AG20443 (cell line): Measurements from ENCODE around the gene TBX1.

Source experiments
- DNase-seq: peaks from one replicate; pipeline ENCODE4 v3.0.0; 2012; ENCODE audit warnings: low spot score, mixed read lengths

Gene TBX1

DNA sequence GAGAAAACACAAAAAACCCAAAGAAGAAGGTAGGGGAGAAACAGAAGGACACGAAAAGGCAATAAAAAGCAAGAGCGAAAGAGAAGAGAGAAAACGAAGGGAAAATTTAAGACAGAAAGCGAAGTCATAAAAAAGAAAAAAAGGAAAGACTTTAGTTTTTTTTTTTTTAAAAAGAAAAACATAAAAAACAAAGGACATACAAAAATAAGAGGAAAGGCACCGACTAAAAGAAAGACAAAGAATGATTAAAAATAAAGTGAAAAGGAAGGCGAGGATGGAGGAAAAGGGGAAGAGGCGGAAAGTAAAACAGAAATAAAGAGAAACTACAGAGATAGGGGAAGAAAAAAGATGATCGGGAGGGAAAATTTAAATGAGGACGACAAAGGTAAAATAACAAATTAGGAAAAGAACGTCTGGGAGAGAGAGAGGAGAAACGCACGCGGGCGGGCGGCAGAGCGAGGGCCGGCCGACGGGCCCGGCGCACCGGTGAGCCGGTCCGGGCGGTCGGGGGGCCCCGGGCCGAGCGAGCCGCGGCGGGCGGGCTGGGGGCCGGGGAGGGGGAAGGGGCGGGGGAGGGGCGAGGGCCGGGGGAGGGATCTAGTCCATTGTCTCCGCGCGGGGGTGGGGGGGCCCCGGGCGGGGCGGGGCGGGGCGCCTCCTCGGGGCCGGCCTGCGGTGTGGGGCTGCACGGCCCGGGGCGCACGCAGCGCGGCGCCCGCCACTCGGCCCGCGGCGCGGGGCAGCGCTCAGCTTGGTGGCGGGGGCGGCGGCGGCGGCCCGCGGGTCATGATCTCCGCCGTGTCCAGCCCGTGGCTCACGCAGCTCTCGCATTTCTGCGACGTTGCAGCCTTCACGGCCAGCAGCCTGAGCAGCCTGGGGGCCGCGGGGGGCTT, at the start of gene TBX1:
Gene TBX1, plus strand, starts transcription at position 721 of the 893 bp plus-strand sequence. Its CDS starts 66 bp downstream, at position 787.
- peak; percentile 58 for DNase-seq

DNA sequence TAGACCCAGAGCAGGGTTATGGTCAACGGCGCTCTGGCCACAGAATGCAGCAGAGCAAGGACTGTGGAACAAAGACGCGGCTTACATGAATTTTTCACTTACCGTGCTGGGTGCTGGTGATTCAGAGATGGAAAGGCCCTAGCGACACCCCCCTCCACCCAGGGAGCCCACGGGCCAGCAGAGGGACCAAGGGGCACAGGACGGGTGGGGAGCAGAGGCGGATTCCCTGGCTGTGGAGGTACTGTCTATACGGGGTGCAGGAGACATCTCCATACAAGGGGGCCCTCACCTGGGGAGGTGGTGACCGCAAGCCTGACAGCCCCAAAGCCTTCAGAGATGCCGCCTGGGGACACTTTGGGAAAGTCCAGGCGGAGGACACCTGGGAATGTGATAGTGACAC, 47.3 kb upstream of the TBX1 start:
- no peak for DNase-seq

DNA sequence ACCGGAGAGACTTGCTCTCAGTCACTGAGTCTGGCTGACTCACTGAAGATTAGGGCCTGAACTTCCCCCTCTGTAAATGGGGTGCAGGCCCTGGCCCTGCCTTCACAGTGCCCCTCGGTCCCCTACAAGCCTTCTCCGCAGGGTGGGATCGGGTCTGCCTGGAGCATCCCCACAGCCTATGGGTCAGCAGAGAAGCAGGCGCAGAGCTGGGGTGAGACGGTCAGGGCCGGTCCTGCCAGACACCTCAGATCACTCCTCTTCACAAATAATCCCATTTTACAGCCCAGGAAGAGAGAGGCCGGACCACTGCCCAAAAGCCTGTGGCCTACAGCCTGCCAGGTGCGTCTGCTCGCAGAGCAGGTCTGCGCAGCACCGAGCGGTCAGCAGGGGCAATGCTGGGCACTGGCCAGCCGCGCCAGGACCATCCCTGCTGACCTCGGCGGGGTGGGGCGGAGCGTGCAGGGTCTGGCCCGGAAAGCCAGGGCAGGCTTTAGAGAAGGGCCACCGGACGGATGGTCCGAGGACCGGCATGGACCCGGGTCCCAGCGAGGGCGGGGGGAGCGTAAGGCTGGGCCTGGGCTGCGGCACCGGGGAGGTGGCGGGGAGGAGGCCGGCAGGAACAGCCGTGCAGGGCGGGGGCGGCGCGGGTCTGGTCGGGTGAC, 46.8 kb upstream of the TBX1 start:
- DNase-seq = peak; percentile 47

DNA sequence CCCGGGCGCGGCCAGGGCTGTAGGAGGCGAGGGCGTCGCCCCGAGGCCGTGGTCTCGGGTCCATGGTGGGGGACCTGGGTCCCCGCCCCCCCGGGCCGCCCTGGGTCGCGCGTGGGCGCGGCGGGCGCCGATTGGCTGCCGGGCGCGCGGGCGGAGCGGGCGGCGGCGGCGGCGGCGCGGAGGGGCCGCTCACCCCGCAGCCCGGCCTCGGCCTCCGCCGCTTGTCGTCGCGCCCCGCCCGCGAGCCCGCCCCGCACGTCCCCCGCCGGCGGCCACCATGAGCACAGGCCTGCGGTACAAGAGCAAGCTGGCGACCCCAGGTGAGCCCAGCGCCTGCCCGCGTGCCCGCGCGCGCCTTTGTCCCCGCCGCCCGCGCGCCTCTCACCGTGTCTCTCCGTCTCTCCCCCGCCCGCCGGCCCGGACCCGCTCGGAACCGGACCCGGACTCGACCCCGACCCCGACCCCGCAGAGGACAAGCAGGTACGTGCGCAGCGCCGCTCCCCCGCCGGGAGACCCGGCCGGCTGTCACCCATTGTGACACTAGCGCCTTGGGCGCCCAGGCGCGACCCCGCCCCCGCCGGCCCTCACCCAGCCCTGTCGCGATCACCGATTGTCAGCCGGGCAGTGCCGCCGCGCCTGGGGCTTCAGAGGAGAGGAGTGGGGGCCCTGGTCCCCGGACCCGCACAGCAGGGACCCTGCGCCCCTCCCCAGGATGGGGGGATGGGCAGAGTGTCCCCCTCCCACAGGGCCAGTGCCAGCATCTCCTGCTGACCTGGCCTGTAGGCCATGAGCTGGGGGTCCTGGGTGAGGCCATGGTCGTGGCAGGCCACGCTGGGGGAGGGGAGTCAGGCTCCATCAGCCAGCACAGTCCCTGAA, 46.0 kb upstream of the TBX1 start, which contains the start of gene SEPTIN5:
Gene SEPTIN5, plus strand, starts transcription at position 192 of the 876 bp plus-strand sequence. Its CDS starts 86 bp downstream, at position 278.
- peak; percentile 58 for DNase-seq

DNA sequence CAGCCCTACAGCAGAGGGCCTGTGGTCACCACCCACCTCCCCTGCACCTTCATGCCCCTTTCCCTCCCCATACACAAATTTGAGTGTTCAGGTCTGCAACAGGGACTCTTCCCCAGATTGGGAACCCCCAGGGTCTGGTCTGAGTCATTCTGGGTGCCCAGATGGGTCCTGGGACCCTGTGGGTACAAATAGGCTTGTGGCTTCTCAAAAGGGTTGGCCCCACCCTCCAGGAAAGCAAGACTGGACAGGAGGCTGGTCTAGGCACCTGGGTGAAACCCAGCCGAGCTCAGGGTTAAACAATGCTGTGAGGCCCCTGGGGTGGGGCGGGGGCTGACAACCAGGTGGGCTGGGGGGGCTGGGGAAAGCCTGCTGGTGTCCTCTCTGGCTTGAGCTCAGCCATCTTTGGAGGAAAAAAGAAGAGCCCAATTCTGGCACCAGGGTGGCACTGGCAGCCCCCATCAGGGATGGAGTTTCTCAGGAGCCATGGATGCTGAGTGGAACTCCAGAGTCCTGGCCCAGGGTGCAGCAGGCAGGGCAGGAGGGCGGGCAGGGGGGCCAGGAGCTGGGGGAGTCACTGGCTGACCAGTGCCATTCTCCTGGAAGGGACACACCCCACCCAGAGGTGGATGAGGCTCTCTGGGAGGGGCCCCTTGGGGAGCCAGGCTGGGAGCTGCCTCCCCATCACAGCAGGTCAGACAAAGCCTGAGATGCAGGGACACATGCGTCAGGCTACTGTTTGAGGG, 45.2 kb upstream of the TBX1 start:
- DNase-seq = no peak

DNA sequence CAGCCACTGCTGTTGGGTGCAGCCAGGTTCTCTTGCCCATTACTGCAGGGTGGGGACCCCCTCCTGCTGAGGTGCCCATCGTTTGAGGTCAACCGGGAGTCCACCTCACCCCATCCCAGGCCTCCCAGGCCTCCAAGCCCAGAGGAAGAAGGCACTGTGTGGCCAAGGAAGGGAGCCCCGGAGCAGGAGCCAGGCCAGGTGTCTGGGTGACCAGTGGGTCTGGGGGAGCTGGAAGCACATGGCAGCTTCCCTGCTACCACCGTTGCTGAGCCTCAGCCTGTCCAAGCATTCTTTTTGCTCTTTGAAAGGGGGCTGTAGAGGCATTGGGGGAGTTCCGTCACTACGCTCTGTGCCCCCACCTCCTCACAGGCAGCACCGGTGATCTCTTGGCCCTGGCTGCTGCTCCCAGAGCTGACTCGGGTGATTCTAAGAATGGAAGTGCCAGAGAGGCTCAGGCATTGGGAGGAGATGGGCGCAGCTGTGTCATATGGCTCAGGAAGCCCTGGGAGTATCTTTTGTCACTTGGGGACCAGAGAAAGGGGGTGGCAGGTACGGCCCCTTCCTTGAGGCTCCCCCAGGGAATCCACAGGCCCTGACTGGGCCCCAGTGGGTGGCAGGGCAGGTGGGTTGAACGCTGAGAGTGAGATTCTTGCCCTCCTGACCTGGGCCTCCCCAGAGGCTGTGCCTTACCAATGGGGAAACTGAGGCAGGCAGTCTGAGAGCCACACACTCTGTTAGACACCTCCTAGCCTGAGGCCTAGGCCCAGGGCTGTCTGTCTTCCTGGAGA, 44.3 kb upstream of the TBX1 start:
- no peak for DNase-seq

DNA sequence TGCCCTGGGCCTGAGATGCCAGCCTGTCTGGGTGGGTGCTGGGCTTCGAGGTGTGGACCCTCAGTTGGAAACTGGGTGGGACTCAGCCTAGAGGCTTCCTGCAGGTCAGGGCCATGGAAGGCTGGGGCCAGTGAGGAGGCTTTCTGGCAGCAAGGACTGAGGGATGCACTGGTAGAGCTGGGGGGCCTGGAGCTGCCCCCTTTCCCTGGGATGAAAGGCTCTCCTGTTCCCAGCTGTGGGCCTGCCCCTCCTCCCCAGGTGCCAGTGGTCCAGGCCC, 43.8 kb upstream of the TBX1 start:
- no peak for DNase-seq

DNA sequence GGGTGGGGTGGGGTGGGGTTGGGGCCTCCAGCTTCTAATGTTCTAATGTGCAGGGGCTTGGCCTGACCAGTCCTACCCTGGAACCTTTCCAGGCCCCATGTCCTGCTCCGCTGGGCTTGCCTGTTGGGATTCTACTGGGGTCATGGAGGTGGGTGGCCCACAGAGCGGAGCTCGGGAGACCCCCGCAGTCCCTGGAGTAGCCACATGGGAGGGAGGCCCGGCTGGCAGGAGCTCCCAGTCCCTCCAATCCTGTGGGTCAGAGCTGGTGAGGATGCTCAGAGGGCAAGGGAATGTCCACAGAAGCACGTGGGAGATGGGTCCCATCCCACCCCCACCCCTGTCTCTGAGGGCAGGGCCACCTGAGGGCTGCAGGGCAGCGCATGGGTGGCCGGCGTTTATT, 43.4 kb upstream of the TBX1 start:
- no peak for DNase-seq

DNA sequence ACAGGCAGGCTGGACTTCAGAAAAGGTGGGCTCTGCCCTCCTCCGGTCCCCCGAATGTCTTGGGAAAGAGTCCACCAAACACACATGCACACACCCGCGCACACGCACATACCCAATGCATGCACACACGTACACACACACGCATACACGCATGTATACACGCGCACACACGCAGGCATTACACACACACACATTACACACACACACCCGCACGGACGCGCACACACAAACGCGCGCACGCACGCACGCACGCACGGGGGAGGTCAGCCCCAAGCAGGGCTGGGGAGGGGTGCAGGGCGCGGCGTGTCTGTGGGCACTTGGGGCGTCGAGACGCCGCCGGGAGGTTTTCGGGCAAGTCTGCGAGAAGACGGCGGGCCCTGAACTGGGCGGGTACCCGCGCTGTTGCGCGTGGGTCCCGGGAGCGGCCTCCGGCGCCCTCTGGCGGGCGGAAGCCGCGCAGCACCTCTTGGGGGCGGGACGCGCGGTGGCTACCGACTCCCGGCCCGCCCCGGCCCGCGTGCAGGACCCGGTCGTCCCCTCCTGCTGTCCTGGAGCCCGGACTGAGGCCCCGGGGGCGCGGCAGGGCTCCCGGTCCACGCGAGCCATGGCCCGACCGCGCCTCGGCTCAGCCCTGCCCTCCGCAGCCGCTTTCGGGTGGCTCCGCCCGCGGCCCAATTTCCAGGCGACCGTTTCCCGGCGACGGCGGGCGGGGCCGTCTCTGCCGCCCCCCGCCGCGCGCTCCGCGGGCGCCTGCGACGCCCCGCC, 42.7 kb upstream of the TBX1 start:
- DNase-seq = peak; percentile 97

DNA sequence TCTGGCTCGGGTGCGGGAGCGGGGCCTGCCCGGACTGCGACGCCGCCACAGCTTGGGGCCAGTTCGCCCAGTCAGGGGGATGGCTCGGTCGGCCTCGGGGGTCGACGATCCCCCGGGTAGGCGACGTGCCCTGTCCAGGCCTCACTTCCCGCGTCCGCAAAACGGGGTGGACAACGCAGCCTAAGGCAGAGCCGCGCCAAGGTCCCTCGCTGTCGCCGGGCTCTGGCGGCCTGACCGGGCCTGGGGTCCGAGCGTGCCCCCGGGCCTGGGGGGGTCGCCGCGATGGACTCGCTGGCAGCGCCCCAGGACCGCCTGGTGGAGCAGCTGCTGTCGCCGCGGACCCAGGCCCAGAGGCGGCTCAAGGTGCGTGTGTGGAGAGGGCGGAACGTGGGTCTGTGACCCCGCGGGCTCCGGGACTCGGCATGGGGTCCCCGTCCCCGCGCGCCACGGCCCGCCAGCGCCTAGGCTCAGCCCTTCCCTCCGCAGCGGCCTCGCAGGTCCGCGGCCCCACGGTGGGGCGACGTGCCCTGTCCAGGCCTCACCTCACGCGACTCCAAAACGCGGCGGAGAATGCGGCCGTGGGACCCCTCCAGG, 42.0 kb upstream of the TBX1 start:
- DNase-seq = no peak

DNA sequence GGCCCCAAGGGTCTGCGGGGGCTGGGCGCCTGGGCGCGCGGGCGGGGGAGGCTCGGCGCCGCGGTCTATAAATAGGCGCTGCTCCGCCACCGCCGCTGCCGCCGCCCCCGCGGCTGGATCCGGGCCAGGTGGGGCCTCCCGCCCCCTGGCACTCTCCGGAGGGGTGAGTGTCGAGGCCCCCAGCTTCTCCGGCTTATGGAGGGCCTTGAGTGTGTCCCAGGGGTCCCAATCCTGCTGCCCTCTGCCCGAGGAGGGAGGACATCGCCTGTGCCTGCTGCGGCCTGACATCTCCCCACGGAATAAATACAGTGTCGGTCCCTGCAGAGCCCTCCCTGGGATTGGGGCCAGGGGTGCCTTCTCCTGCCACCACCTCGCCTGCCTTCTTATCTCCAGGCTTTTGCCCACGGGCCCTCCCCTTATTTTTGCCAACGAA, 41.5 kb upstream of the TBX1 start:
- no peak for DNase-seq

DNA sequence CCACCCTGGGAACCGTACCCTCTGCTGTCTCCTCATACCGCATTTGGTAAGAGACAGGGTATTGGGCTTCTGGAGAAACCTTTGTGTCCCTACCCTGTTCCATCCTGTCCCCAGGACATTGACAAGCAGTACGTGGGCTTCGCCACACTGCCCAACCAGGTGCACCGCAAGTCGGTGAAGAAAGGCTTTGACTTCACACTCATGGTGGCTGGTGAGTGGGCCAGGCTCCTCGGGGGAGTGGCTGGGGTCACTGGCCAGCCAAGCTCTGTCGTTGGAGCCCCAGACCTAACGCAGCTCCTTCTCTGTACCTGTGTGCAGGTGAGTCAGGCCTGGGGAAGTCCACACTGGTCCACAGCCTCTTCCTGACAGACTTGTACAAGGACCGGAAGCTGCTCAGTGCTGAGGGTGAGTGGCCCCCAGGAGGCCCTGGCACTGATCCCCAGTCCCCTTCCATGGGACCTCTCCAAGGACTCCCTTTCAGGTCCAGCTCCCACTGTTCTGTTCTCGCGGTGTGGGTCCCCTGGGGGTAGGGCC, 41.0 kb upstream of the TBX1 start:
- no peak for DNase-seq

DNA sequence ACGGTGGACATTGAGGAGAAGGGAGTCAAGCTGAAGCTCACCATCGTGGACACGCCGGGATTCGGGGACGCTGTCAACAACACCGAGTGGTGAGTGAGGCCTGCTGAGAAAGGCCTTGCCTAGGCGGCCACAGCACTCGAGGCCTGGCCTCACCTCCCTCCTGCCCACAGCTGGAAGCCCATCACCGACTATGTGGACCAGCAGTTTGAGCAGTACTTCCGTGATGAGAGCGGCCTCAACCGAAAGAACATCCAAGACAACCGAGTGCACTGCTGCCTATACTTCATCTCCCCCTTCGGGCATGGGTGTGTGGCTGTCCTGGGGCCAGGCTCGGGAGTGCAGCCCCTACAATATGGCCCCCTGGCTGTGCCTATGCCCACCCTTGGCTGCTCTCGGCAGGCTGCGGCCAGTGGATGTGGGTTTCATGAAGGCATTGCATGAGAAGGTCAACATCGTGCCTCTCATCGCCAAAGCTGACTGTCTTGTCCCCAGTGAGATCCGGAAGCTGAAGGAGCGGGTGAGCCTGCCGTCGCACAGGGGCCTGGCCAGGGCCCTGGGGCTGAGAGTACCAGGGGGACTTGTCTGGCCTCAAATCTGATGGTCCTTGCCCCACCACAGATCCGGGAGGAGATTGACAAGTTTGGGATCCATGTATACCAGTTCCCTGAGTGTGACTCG, 40.3 kb upstream of the TBX1 start:
- no peak for DNase-seq

DNA sequence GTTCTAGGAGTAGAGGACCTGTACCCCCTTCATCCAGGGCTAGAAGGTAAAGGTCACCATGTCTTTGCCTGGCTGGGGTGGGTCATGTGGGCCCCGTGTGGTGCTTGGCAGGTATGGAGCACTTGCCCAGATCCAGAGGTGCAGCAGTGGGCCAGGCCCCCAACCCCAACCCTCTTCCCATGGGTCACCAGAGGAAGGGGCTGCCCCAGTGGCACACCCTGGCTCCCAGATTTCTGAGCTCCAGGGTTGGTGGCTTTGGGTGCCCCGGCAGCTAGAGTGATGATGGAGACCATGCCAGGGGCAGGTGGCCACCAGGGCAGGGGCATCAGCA, 39.6 kb upstream of the TBX1 start:
- no peak for DNase-seq

DNA sequence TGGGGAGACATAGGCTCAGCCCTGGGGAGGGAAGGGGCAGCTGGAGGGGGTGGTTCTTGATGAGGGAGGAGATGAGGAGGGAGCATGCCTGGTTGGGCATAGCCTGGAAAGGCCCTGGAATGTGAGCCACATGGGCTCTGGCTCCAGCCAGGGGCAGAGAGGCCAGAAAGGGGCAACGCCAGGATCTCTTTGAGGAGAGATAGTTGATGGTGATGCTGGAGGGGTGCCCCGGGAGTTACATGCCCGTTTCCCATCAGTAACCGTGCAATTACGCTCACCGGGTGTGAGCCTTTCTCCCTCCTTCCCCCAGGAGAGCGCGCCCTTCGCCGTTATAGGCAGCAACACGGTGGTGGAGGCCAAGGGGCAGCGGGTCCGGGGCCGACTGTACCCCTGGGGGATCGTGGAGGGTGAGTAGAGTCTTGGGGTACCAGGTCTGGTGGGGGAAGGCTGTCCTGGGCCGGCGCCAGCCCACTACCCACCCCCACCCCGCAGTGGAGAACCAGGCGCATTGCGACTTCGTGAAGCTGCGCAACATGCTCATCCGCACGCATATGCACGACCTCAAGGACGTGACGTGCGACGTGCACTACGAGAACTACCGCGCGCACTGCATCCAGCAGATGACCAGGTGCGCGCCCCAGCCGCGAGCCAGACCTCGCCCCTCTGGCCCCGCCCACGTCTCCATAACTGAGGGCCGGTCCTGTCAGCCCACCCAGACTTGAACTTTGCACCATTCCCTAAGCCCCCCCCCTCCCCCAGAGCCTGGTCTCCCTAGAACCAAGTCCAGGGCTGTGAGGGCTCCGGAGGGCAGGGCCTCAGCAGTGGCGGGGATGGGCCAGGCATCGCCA, 39.0 kb upstream of the TBX1 start:
- no peak for DNase-seq

DNA sequence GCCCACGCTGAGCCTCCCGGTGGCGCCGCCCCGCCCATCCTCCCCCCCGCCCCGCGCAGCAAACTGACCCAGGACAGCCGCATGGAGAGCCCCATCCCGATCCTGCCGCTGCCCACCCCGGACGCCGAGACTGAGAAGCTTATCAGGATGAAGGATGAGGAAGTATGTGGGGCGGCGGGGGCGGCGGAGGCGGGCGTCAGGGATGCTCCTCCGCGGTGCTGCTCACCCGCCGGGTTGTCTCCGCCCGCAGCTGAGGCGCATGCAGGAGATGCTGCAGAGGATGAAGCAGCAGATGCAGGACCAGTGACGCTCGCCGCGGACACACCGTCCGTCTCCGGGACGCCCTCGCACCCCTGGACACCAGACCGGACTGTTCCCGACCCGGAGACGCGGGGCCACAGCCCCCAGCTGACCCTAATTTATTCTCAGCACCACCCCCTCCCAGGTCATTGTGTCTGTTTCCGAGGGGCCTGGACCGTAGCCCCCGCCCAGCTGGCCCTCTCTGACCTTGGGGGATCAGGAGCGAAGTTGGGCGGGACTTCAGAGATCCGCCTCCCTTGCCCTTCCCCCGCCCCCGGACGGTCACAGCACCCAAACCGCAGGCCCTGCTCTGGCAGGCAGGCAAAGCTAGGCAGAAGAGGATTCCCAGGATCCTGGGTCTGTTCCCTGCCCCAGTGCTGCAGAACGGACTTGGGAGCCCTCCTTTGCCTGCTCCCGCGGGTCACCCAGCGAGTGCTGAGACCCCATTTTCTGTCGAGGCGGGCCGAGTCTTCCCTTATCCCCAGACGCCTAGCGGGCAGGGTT, 38.2 kb upstream of the TBX1 start:
- no peak for DNase-seq

DNA sequence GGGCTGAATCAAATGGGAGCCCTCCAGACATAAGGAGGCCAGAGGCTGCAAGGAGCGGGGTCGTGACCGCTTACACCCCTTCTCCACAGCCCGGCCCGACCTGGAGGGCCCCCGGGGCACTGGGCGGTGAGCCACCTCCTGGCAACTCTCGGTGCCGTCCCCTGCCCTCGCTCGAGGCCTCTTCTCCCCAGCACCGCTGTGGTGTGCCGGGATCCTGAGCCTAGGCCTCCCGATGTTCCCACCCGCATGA, 37.7 kb upstream of the TBX1 start:
- no peak for DNase-seq
